Common myeloid progenitor, CD34-positive (primary cell): Measurements from ENCODE around the gene NLRP3.
"Not testable (repeated sequence)": the region's sequence is repeated elsewhere in the genome, so short reads cannot be mapped to it uniquely, and the experiment has no call there.

ENCODE experiments used
- CTCF ChIA-PET: fragments of 350-600 bp; sonication (Branson Sonifier 250); formaldehyde crosslinking; loops from one replicate; lab custom pipeline; 2021; ENCODE audit warnings: antibody characterized with exemption; lab: Charles Lee
- POLR2A ChIA-PET: fragments of 350-600 bp; sonication (Branson Sonifier 250); formaldehyde crosslinking; loops from one replicate; lab custom pipeline; 2021; ENCODE audit warnings: antibody characterized with exemption; lab: Charles Lee
- DNase-seq, 3 donors: peaks; one replicate each; pipeline versions ENCODE4 v3.0.0 to v3.0.0-alpha.2; 2013
- H3K27ac ChIP-seq, 2 experiments: 1 replicate in 1 of 2; 2 replicates in 1 of 2; pipeline ENCODE4 v1.7.0; 2013; ENCODE audit warnings: inconsistent platforms in 2 of 2, low read length in 2 of 2, mild to moderate bottlenecking in 2 of 2, low read depth in 1 of 2, moderate library complexity in 1 of 2; ENCODE audit not compliant: severe bottlenecking in 2 of 2, insufficient read depth in 1 of 2, poor library complexity in 1 of 2
- H3K27me3 ChIP-seq, 5 experiments: replicated peaks in 2 of 5; 1 replicate in 3 of 5; 2 replicates in 2 of 5; pipeline versions ENCODE4 v1.6.1 to v1.7.0; 2013; ENCODE audit warnings: low read length in 4 of 5, mild to moderate bottlenecking in 2 of 5, moderate library complexity in 2 of 5, inconsistent platforms in 1 of 5; ENCODE audit not compliant: insufficient read depth in 5 of 5, control insufficient read depth in 4 of 5
- H3K36me3 ChIP-seq, 4 experiments: 1 replicate in 2 of 4; 2 replicates in 2 of 4; pipeline versions ENCODE4 v1.6.1 to v1.7.0; 2013; ENCODE audit warnings: low read length in 3 of 4, control low read depth in 1 of 4, mild to moderate bottlenecking in 1 of 4; ENCODE audit not compliant: control insufficient read depth in 4 of 4, insufficient read depth in 4 of 4
- H3K4me1 ChIP-seq, 4 experiments: 1 replicate in 3 of 4; 2 replicates in 1 of 4; pipeline versions ENCODE4 v1.6.1 to v1.7.1; 2013; ENCODE audit warnings: low read length in 3 of 4, mild to moderate bottlenecking in 3 of 4, control low read depth in 1 of 4, inconsistent platforms in 1 of 4, moderate library complexity in 1 of 4; ENCODE audit not compliant: control insufficient read depth in 4 of 4, insufficient read depth in 4 of 4; ENCODE audit errors: control extremely low read depth in 1 of 4
- H3K4me3 ChIP-seq, 7 experiments: 1 replicate in 4 of 7; 2 replicates in 3 of 7; pipeline versions ENCODE4 v1.5.1 to v1.7.0; 2013; ENCODE audit warnings: mild to moderate bottlenecking in 7 of 7, low read length in 6 of 7, moderate library complexity in 6 of 7, inconsistent platforms in 2 of 7, low read depth in 2 of 7, control low read depth in 1 of 7; ENCODE audit not compliant: insufficient read depth in 4 of 7, control insufficient read depth in 1 of 7; ENCODE audit errors: extremely low read depth in 1 of 7
- H3K9me3 ChIP-seq, 5 experiments: 1 replicate in 4 of 5; 2 replicates in 1 of 5; pipeline versions ENCODE4 v1.6.1 to v1.7.1; 2013; ENCODE audit warnings: low read length in 4 of 5, mild to moderate bottlenecking in 2 of 5, inconsistent platforms in 1 of 5, low read depth in 1 of 5, moderate library complexity in 1 of 5; ENCODE audit not compliant: control insufficient read depth in 4 of 5, insufficient read depth in 2 of 5; ENCODE audit errors: control extremely low read depth in 1 of 5
- WGBS: methylation state at CpG from one replicate; pipeline ENCODE4 v1.1.5; 2013; ENCODE audit not compliant: insufficient coverage; 5-methylcytosine and 5-hydroxymethylcytosine counted together

The NLRP3 gene

DNA sequence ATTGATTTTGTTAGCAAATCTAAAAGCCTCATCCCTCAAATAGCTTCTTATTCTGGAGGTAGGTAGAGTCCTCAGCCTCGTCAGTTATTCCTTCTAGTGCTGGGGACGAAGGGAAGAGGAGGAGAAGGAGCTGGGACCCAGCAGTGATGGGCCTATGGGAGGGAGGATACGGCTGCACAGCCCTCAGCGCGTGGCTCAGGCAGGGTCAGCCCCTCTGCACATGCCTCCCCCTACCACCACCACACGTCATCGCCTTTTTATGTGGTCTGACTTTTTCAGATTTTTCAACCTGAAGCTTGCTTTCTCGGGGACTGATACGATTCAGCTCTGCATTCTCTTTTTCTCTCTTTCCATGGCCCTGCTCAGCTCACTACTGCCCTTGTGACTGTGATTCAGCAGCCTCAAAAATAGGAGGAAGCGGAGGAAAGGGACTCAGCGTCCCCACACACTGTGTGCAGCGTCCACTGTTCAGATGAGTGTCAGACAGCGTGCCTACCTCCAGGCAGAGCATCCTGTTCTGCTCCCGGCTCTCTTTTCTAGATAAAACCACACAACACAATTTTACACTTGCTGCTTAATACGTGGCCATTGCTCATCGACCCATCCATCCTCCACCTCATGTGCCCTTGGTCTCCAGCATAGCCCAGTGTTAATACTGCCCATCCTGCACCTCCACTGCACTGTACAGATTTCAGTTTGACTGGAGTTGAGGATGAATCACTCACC lies 41.1 kb downstream of the NLRP3 start:
- CTCF ChIA-PET: interaction anchor here (0.6 to 2.0 kb wide), 6 partner anchors 9 to 83 kb away, joined by 3 to 11 read pairs (median 4); no protein-coding TSS in a partner anchor
- no peaks in the 10 kb centered on the region for H3K9me3 ChIP-seq
- peak; percentile 7 to 80 (median 72) for DNase-seq
- POLR2A ChIA-PET: no interaction called here
- no peaks in the 10 kb centered on the region for H3K36me3 ChIP-seq
- 29% methylated on average over 11 of the region's 16 CpGs for WGBS
- H3K4me3 ChIP-seq: no peak overlapping the region
- H3K27ac ChIP-seq: no peak overlapping the region
- no peaks in the 10 kb centered on the region for H3K27me3 ChIP-seq
- H3K4me1 ChIP-seq: peaks cover 0 to 29% (median 15%) of the 10 kb centered on the region in 4 experiments

- peaks cover 0 to 24% (median 15%) of the 10 kb centered on the region in 4 experiments for H3K4me1 ChIP-seq
- H3K9me3 ChIP-seq: peaks cover 0 to 6% (median 1%) of the 10 kb centered on the region in 5 experiments
- H3K27ac ChIP-seq: no peak overlapping the region
- no peak overlapping the region for H3K4me3 ChIP-seq
- ChIA-PET CTCF (interaction anchor here (0.9 kb wide), 2 partner anchors 29 to 70 kb away, joined by 3 to 5 read pairs; no protein-coding TSS in a partner anchor), POLR2A (no interaction called here)
- H3K36me3 ChIP-seq: no peaks in the 10 kb centered on the region
- WGBS: 100% methylated on average over 4 of the region's 7 CpGs
- no peaks in the 10 kb centered on the region for H3K27me3 ChIP-seq
- no peak for DNase-seq
Observed at GRCh38 chr1:247459507-247459906, 43.5 kb downstream of the NLRP3 start.

DNA sequence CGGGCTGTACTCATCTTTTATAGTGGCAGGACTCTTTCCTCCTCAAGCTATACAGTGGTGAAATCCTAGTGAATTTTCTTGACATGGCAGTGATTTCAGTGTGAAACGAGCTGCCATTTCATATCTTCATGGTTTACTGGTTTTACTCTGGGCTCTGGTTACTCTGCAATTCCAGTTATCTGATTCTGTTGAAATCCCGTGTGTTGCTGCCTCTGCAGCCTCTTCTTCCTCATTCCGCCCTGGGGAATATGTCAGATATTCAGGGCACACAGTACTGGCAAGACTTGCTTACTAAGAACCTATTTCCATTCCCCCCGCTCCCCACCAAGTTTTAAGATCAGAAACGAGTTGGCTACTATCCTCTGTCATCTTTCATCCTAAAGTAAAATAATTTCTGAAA lies 49.8 kb downstream of the NLRP3 start:
- H3K36me3 ChIP-seq: no peaks in the 10 kb centered on the region
- no peak for DNase-seq
- POLR2A ChIA-PET: no interaction called here
- H3K27me3 ChIP-seq: no peaks in the 10 kb centered on the region
- CTCF ChIA-PET: no interaction called here
- 71% methylated on average over 6 of the region's 6 CpGs for WGBS
- no peaks in the 10 kb centered on the region for H3K4me1 ChIP-seq
- no peak overlapping the region for H3K27ac ChIP-seq
- peaks cover 0 to 6% (median 1%) of the 10 kb centered on the region in 5 experiments for H3K9me3 ChIP-seq
- H3K4me3 ChIP-seq: no peak overlapping the region

DNA sequence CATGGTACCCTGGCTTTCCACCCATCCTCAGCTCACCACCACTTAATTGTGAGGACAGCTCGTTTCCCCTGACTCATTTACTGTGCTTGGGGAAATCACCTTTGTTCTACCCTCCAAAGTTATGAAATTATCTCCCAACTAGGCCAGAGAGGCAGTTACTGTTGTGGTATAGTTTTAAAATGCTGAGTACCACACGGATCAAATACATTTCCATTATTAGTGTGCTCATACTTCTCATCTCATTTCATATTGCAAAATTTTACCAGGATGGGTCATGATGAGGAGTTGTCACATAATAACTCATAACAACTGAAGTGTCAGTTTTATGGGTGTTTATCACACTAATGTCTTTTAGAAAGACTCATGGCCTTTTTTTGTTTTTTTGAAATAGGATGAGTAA lies 51.2 kb downstream of the NLRP3 start:
- H3K36me3 ChIP-seq: no peaks in the 10 kb centered on the region
- WGBS: no CpG with 5 or more reads among the region's 2 CpGs
- ChIA-PET POLR2A (no interaction called here), CTCF (interaction anchor here (1.0 kb wide), 1 partner anchor 10 kb away, joined by 3 read pairs; no protein-coding TSS in a partner anchor)
- H3K27ac ChIP-seq: no peak overlapping the region
- DNase-seq: no peak
- H3K4me3 ChIP-seq: no peak overlapping the region
- H3K4me1 ChIP-seq: no peaks in the 10 kb centered on the region
- H3K9me3 ChIP-seq: peaks cover 0 to 6% (median 1%) of the 10 kb centered on the region in 5 experiments
- no peaks in the 10 kb centered on the region for H3K27me3 ChIP-seq

- Histone ChIP-seq H3K9me3 (no peaks in the 10 kb centered on the region), H3K4me3 (no peak overlapping the region), H3K4me1 (no peaks in the 10 kb centered on the region), H3K27me3 (no peaks in the 10 kb centered on the region), H3K36me3 (no peaks in the 10 kb centered on the region), H3K27ac (no peak overlapping the region)
- DNase-seq: no peak
- ChIA-PET POLR2A (no interaction called here), CTCF (no interaction called here)
- 85% methylated on average over 2 of the region's 5 CpGs for WGBS
Observed at GRCh38 chr1:247468481-247469140, 52.6 kb downstream of the NLRP3 start.

- no peak overlapping the region for H3K27ac ChIP-seq
- H3K36me3 ChIP-seq: no peaks in the 10 kb centered on the region
- DNase-seq: no peak
- no peaks in the 10 kb centered on the region for H3K4me1 ChIP-seq
- POLR2A ChIA-PET: no interaction called here
- WGBS: no CpG with 5 or more reads among the region's 5 CpGs
- no peaks in the 10 kb centered on the region for H3K27me3 ChIP-seq
- H3K9me3 ChIP-seq: no peaks in the 10 kb centered on the region
- H3K4me3 ChIP-seq: no peak overlapping the region
- CTCF ChIA-PET: no interaction called here
Observed at GRCh38 chr1:247469141-247469535, 53.2 kb downstream of the NLRP3 start.

GRCh38 chr1:247470942-247471429 lies 55.0 kb downstream of the NLRP3 start:
- 97% methylated on average over 16 of the region's 16 CpGs for WGBS
- POLR2A ChIA-PET, H3K36me3 ChIP-seq, H3K4me1 ChIP-seq, DNase-seq, H3K4me3 ChIP-seq, H3K9me3 ChIP-seq, H3K27ac ChIP-seq, H3K27me3 ChIP-seq, CTCF ChIA-PET: not testable (repeated sequence)
